RWPE2 (cell line): Measurements from ENCODE around the gene MLKL.

Experiments used
- ATAC-seq: fragments of 200-7000 bp; cut with Tn5 transposase; 3 replicates; pipeline ENCODE4 v1.9.1; 2021; ENCODE audit warnings: low read depth
- DNase-seq: peaks from one replicate; pipeline ENCODE4 v3.0.0-alpha.2; 2020; ENCODE audit warnings: low spot score
- H3K27ac ChIP-seq: fragments of 450-650 bp; 2 replicates; pipeline ENCODE4 v1.5.1; 2017; ENCODE audit warnings: mild to moderate bottlenecking; ENCODE audit not compliant: poor library complexity, severe bottlenecking
- H3K27me3 ChIP-seq: fragments of 250-450 bp; sonication (Bioruptor Pico); 2 replicates; pipeline ENCODE4 v1.5.1; 2021; ENCODE audit warnings: mild to moderate bottlenecking, moderate library complexity; ENCODE audit not compliant: insufficient read depth, poor library complexity, severe bottlenecking
- H3K36me3 ChIP-seq: fragments of 250-450 bp; sonication (Bioruptor Pico); 2 replicates; pipeline ENCODE4 v1.5.1; 2020; ENCODE audit warnings: low read depth, mild to moderate bottlenecking, moderate library complexity
- H3K4me1 ChIP-seq: fragments of 250-450 bp; sonication (Bioruptor Pico); 2 replicates; pipeline ENCODE4 v1.5.1; 2021; ENCODE audit warnings: mild to moderate bottlenecking, moderate library complexity; ENCODE audit not compliant: insufficient read depth, poor library complexity, severe bottlenecking
- H3K4me3 ChIP-seq: fragments of 250-450 bp; sonication (Bioruptor Pico); 2 replicates; pipeline ENCODE4 v1.5.1; 2021; ENCODE audit warnings: mild to moderate bottlenecking, moderate library complexity; ENCODE audit not compliant: severe bottlenecking
- H3K9me3 ChIP-seq: fragments of 250-450 bp; sonication (Bioruptor Pico); 2 replicates; pipeline ENCODE4 v1.5.1; 2021; ENCODE audit warnings: mild to moderate bottlenecking, moderate library complexity; ENCODE audit not compliant: severe bottlenecking
- TF ChIP-seq, protein P1 (sequence below): fragments of 450-650 bp; IDR thresholded peaks from one replicate; pipeline ENCODE4 v1.5.1; 2017; ENCODE audit warnings: mild to moderate bottlenecking, moderate library complexity; ENCODE audit not compliant: poor library complexity, severe bottlenecking

Gene MLKL

DNA sequence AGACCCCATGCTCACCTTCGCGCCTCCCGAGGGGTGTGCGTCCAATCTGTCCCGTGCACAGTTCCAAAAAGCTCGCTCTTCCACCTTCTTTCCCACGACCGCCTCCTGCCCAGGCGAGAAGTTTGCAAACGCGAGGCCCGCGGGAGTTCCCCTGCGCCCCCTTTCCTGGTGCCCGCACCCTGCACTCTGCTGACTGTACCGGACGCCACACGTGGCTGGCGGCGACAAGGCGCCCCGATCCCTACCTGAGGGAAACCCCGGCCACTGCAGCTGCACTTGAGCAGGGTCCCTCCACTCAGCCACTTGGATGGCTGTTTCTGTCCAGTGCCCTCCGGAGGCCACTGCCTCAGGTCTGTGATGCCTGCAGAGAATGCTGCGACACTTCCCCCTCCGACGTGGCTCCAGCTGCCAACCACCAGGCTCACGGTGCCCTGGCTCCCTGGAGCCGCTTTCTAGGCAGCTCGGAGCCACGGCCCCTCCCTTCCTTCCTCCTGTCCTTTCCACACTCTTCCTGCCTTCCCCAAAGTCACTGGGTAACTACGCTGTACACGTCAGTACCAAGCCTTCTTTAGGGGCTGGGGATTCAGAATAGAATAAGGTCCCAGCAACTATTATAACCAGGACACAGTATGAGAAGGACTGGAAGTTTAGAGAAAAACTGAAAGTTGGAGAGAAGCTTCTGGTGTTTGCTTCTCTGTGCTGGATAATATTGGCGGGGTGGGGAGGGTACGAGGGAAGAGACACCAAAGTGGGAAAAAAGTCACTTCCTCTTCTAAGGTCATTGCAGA is at the start of gene MLKL:
MLKL (minus strand) TSS at position 425 of the 788 bp plus-strand sequence. CDS start 5,105 bp downstream, outside the sequence.
- TF ChIP-seq, protein P1, sequence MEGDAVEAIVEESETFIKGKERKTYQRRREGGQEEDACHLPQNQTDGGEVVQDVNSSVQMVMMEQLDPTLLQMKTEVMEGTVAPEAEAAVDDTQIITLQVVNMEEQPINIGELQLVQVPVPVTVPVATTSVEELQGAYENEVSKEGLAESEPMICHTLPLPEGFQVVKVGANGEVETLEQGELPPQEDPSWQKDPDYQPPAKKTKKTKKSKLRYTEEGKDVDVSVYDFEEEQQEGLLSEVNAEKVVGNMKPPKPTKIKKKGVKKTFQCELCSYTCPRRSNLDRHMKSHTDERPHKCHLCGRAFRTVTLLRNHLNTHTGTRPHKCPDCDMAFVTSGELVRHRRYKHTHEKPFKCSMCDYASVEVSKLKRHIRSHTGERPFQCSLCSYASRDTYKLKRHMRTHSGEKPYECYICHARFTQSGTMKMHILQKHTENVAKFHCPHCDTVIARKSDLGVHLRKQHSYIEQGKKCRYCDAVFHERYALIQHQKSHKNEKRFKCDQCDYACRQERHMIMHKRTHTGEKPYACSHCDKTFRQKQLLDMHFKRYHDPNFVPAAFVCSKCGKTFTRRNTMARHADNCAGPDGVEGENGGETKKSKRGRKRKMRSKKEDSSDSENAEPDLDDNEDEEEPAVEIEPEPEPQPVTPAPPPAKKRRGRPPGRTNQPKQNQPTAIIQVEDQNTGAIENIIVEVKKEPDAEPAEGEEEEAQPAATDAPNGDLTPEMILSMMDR = peak; percentile 22
- H3K4me1 ChIP-seq = peaks cover 19% of the 10 kb centered on the region
- peaks cover 7% of the 10 kb centered on the region; the same call in 1 of the 2 replicates for H3K36me3 ChIP-seq
- peak within 1 kb of the TSS; percentile 74 for H3K4me3 ChIP-seq
- H3K27me3 ChIP-seq = no peaks in the 10 kb centered on the region
- H3K27ac ChIP-seq = peak within 1 kb of the TSS; percentile 81
- ATAC-seq = peak; percentile 76
- no peaks in the 10 kb centered on the region for H3K9me3 ChIP-seq
- no peak for DNase-seq

DNA sequence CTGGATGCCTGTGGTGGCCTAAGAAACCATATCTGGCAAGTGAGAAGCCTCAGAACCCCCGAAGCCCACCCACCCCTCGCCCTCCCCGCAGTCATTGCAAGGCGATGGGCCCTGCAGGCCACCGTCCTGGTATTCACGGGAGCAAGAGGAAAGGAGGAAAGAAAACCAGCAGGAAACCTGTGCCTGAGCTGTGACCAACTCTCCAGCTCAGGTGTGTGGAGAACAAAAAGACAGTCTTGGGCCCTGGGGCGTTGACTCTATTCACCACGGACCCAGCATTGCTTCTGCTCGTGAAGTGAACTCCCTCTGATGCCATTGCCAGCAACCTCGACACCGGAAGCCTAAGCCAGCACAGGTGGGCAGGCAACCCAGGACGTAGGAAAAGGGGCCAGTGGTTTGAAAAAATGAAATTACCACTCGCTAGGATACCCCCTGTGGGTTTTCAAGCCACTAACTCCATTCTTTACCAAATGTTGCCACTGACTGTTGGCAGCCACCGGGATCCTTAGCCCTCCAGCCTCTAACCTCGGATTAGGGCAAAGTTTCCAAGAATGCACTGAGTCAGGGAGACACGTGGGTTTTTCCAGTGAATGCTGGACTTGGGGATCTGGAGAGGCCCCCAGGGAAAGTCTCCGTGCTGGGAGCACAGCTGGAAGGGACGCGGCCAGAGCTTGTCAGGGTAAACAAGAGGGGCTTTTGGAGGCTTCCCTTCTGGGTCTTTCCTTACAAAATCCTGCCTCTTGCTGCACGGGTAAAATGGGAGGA is 48.8 kb upstream of the MLKL start:
- no peaks in the 10 kb centered on the region for H3K27me3 ChIP-seq
- TF ChIP-seq, protein P1 = no peak

GRCh38 chr16:74748616-74749026 is 48.0 kb upstream of the MLKL start:
- ATAC-seq (no peak), DNase-seq (no peak)
- H3K9me3 ChIP-seq = no peaks in the 10 kb centered on the region
- no peak overlapping the region for H3K27ac ChIP-seq
- H3K27me3 ChIP-seq = no peaks in the 10 kb centered on the region
- TF ChIP-seq, protein P1 = no peak
- H3K4me1 ChIP-seq = peaks cover 7% of the 10 kb centered on the region
- no peaks in the 10 kb centered on the region for H3K36me3 ChIP-seq
- H3K4me3 ChIP-seq = no peak overlapping the region

More for the DNA sequence above, 48.8 kb upstream of the MLKL start:
- no peaks in the 10 kb centered on the region for H3K4me1 ChIP-seq
- no peak for DNase-seq
- no peak overlapping the region for H3K4me3 ChIP-seq
- no peaks in the 10 kb centered on the region for H3K9me3 ChIP-seq
- no peak overlapping the region for H3K27ac ChIP-seq
- no peaks in the 10 kb centered on the region for H3K36me3 ChIP-seq
- ATAC-seq = peak; percentile 40; the same call in 1 of the 3 replicates

DNA sequence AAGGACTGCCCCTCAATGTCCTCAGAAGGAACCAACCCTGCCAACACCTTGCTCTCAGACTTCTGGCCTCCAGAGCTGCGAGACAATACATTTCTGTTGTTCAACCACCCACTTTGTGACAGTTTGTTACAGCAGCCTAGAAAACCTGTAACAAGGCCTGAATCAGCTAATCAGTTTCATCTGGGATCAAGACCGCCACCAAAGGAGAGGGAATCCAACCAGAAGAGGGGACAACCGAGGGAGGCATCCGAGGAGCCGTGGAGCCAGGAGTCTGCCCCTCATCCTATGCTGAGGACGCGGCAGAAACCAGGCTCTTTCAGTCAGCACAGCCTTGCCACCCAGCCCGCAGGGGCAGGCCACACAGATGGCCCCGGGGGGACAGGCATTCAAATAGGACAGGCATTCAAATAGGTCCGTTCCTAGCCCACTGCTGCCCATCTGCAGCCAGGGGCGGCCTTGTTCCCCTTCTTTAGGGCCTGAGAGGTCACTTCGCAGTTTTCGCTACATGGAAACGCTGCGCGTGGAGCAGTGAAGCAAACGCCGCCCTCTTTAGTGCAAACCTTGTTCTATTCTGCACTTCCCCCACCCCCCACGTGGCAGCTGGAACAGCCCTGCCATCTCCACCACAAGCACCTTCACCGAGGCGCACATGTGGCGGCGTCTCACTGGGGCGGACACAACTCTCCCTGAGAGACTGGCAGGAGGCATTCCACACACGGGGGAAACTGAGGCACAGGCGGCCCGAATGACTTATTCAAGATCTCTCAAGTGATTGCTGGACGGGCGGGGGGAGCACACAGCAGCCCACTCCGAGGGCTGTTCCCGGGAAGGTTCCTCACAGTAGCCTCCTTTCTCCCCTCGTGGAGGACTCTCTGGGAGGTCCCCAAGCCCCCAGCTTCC is 47.3 kb upstream of the MLKL start:
- ATAC-seq = no peak
- Histone ChIP-seq H3K9me3 (no peaks in the 10 kb centered on the region), H3K4me1 (peaks cover 14% of the 10 kb centered on the region), H3K4me3 (no peak overlapping the region), H3K27ac (no peak overlapping the region), H3K36me3 (no peaks in the 10 kb centered on the region), H3K27me3 (no peaks in the 10 kb centered on the region)
- TF ChIP-seq, protein P1 = no peak
- no peak for DNase-seq
